ENCODE results near the gene GGCX. TPM values are rescaled to one million over a fixed set of nuclear protein-coding genes. Genes with fewer than 3 reads are reported as not detected.
"Not testable (repeated sequence)": the region's sequence is repeated elsewhere in the genome, so short reads cannot be mapped to it uniquely, and the experiment has no call there.

The GGCX gene
- total RNA-seq, 1 experiment from 2014 or later = 56.2 TPM

GRCh38 chr2:85575739-85576138, 14.4 kb upstream of the GGCX start:
- DNase-seq (ENCODE audit: low read depth) = no peak

- DNase-seq (ENCODE audit: low read depth) = no peak
Observed at GRCh38 chr2:85566265-85566664, 5.0 kb upstream of the GGCX start.

GRCh38 chr2:85564144-85564563, 2.9 kb upstream of the GGCX start:
- no peak for DNase-seq (ENCODE audit: low read depth)

- DNase-seq (ENCODE audit: low read depth) = no peak
Observed at GRCh38 chr2:85560812-85561279, 447 bp downstream of the GGCX start.

GRCh38 chr2:85560403-85560726, 928 bp downstream of the GGCX start:
- DNase-seq (ENCODE audit: low read depth) = not testable (repeated sequence)

- DNase-seq (ENCODE audit: low read depth) = no peak
Observed at GRCh38 chr2:85558160-85558559, 3.1 kb downstream of the GGCX start.

GRCh38 chr2:85557130-85557529, 4.2 kb downstream of the GGCX start:
- no peak for DNase-seq (ENCODE audit: low read depth)

- DNase-seq (ENCODE audit: low read depth) = no peak
Observed at GRCh38 chr2:85554980-85555612, 6.2 kb downstream of the GGCX start.

GRCh38 chr2:85553184-85553583, 8.1 kb downstream of the GGCX start:
- no peak for DNase-seq (ENCODE audit: low read depth)

GRCh38 chr2:85551698-85552678, 9.3 kb downstream of the GGCX start:
- peak; percentile 70 for DNase-seq (ENCODE audit: low read depth)

- no peak for DNase-seq (ENCODE audit: low read depth)
Observed at GRCh38 chr2:85550486-85550885, 10.8 kb downstream of the GGCX start.

- DNase-seq (ENCODE audit: low read depth) = peak; percentile 75
Observed at GRCh38 chr2:85549826-85550225, 11.5 kb downstream of the GGCX start.

GRCh38 chr2:85549095-85549494, 12.2 kb downstream of the GGCX start:
- DNase-seq (ENCODE audit: low read depth) = no peak

GRCh38 chr2:85548608-85548900, 12.7 kb downstream of the GGCX start:
- no peak for DNase-seq (ENCODE audit: low read depth)

GRCh38 chr2:85547859-85548607, 13.3 kb downstream of the GGCX start:
- DNase-seq (ENCODE audit: low read depth) = peak; percentile 12

- no peak for DNase-seq (ENCODE audit: low read depth)
Observed at GRCh38 chr2:85547089-85547858, 14.0 kb downstream of the GGCX start.

- no peak for DNase-seq (ENCODE audit: low read depth)
Observed at GRCh38 chr2:85545780-85546240, 15.5 kb downstream of the GGCX start.

- DNase-seq (ENCODE audit: low read depth) = peak; percentile 39
Observed at GRCh38 chr2:85544915-85545779, 16.1 kb downstream of the GGCX start.

GRCh38 chr2:85544254-85544691, 17.0 kb downstream of the GGCX start:
- not testable (repeated sequence) for DNase-seq (ENCODE audit: low read depth)

- no peak for DNase-seq (ENCODE audit: low read depth)
Observed at GRCh38 chr2:85542777-85543176, 18.5 kb downstream of the GGCX start.

Measured in M059J (cell line).